SU-DHL-6 (cell line): Measurements from ENCODE around the gene INVS.
"Not testable (repeated sequence)": the region's sequence is repeated elsewhere in the genome, so short reads cannot be mapped to it uniquely, and the experiment has no call there.

Source experiments
- EZH2phosphoT487 ChIP-seq: fragments of 200-600 bp; sonication (generic), shearing (Covaris generic); conservative IDR thresholded peaks from 2 replicates; pipeline ENCODE4 v1.6.1; 2018; ENCODE audit warnings: mild to moderate bottlenecking, antibody characterized with exemption, low read length, moderate library complexity, mixed read lengths
- TF ChIP-seq, protein P1 (sequence below): fragments of 200-600 bp; sonication (generic); IDR thresholded peaks from one replicate; pipeline ENCODE4 v1.5.1; 2017; ENCODE audit warnings: antibody characterized with exemption, mild to moderate bottlenecking, low read length, moderate library complexity; ENCODE audit not compliant: insufficient read depth, poor library complexity, severe bottlenecking

DNA sequence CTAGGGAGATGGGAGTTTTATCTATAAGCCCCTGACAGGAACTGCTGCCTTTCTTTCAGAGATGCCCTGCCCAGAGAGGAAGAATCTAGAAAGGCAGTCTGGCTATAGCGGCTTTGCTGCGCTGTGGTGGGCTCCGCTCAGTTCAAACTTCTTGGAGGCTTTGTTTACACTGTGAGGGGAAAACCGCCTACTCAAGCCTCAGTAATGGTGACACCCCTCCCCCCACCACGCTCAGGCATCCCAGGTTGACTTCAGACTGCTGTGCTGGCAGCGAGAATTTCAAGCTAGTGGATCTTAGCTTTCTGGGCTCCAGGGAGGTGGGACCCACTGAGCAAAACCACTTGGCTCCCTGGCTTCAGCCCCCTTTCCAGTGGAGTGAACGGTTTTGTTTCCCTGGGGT is 137.9 kb downstream of the INVS start:
- TF ChIP-seq, protein P1, sequence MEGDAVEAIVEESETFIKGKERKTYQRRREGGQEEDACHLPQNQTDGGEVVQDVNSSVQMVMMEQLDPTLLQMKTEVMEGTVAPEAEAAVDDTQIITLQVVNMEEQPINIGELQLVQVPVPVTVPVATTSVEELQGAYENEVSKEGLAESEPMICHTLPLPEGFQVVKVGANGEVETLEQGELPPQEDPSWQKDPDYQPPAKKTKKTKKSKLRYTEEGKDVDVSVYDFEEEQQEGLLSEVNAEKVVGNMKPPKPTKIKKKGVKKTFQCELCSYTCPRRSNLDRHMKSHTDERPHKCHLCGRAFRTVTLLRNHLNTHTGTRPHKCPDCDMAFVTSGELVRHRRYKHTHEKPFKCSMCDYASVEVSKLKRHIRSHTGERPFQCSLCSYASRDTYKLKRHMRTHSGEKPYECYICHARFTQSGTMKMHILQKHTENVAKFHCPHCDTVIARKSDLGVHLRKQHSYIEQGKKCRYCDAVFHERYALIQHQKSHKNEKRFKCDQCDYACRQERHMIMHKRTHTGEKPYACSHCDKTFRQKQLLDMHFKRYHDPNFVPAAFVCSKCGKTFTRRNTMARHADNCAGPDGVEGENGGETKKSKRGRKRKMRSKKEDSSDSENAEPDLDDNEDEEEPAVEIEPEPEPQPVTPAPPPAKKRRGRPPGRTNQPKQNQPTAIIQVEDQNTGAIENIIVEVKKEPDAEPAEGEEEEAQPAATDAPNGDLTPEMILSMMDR = not testable (repeated sequence)
- not testable (repeated sequence) for TF ChIP-seq EZH2phosphoT487
